ENCODE results near the gene SH3BP4.

The SH3BP4 gene

DNA sequence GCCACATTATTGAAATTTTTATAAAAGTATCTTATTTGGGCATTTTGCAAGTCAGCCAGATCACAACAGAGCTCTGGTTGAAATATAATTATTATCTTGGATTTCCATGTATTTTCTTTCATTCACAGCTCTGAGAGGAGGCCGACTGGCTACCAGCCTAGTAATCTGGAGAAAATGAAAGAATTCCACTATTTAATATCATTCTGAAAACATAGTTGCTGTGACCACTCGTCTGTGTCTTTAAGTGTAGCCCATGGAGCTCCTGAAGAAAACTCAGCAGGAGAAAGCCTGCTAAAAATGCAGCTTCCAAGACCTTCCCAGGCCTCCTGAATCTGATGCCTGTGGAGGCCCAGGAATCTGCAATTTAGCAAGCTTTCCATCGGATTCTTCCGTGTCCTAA is 114.7 kb downstream of the SH3BP4 start:
- no peak for DNase-seq

DNA sequence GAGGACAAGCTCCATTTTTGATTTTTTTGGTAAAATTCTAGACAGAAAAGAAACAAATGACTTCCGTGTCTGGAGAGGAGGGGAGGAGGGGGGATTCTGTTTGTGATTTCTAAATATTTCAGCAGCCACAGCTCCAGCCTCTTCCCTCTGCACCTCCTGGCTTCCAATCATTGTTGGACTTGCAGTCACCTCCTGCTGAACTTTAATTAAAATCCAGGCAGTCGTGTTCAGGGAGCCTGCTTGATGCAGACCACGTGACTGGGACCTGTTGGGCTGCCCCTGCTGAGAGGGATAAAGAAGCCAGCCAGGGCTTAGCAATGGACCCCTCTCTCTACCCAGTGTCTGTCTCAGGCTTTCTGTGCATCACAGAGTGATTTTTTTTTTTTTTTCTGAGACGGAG is 115.1 kb downstream of the SH3BP4 start:
- no peak for DNase-seq

DNA sequence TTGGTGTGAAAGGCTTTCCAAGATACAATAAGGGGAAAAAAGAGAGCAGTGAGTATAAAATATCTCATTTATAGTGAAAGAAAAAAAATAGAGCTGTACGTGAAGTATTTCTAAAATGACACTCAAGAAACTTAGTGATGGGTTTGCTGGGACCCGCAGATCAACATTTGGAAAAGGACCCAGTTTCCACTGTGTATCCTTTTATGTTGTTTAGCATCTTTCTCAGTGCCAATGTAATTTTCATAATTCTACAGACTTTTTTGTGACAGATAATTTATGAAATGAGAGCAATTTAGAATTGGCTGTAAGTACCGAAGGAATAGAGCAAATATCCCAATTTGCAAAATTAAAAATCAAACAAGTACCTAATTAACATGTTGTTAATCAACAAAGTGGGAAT is 116.9 kb downstream of the SH3BP4 start:
- no peak for DNase-seq

DNA sequence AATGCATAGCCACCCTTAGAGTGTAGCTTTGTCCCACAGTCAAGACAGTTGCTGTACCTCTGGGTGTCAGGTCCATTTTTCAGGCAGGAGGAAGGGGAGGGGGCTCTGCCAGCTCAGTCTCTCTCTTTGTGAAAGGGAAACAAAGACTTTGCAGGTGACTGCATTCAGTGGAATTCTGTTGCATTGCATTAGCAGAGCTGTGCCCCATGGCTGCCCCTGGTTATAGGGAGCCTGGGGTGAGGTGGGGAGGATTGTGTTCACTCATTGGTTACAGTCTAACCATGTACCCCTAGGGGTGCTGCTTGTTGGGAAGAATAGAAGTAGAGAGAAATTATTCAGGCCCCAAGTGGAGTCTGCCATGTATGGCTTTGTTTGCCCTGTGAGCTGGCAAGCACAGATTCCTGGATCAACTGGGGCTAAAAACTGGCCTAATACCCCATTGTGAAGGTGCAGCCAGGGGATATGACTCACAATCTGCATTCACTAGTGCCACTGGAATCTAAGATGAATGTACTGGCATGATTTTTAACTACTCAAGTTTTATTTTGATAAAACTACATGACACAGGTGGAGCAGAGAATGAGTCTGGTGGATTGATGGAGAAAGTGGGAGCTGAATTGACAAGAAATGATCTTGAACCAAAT is 118.4 kb downstream of the SH3BP4 start:
- DNase-seq, result no peak

DNA sequence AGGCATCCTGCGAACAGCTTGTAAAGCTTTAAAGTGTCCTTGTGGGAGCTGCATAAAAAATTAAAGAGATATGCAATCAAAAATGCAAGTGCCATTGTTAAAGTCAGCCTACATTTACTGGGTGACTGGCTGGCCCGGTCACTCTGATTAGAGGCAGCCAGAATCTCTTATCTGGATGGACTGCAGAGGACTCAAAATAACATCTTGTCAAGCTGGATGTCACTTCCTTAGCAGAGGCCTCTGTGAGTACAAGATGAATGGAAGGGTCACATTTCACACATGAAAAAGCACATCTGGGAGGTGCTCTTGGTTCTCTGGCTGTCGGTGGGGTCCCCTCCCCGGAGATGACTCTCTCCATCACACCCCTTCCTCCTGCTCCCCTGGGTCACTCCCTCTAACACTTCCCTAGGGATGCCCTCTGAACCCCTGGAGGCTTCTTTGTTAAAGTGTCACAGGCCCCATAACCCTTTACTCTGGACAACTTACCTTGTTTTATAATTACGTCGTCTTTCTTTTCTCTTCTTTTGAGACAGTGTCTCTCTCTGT is 122.1 kb downstream of the SH3BP4 start:
- no peak for DNase-seq

DNA sequence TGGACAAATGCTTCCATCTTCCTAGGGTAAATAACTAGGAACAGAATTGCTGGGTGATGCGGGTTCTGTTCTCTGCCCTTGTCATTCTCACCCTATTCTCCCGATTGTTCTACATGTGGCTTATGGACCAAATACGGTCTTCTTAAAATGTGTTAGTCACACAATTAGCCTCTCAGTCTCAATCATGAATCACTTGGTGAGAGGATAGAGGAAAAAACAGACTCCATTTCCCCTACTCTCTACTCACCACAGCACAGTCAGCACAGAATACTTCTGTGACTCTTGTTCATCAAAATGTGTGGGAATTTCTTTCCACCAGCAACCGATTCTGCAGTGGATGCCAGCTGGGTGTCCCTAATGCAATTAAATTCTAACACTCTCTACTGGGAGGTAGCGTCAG is 125.2 kb downstream of the SH3BP4 start:
- no peak for DNase-seq

DNA sequence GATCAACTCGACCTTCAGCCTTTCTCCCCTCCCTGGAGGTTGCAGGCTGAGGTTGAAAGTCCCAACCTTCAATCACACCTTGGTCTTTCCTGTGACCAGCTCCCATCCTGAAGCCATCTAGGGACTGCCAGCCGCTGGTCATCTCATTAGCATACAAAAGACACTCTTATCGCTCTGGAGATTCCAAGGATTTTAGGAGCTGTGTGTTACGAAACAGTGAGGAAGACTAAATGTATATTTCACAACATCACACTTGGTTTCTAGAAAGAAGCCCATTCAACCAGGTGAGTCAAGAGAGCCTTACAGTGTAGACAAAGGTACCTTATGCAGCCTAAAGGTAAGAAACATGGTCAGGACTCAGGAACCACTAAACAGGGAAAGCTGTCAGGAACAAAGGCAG is 126.4 kb downstream of the SH3BP4 start:
- DNase-seq, result no peak

DNA sequence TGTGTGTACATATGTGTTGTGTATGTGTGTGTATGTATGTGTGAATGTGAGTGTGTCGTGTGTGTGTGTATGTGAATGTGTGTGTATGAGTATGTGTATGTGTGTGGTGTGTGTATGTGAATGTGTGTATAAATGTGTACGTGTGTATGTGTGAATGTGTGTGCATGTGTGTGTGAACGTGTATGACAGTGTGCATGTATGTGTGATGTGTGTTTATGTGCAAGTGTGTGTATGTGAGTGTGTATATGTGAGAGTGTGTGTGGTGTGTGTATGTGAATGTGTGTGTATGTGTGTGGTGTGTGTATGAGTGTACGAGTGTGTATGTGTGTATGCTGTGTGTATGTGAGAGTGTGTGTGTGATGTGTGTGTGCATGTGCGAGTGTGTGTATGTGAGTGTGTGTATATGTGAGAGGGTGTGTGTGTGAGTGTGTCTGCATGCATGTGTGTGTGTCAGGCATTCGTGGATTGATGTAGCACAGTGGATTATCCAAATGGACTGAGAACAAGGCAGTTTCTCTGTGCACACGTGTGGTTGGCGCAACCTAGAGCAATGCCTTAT is 127.2 kb downstream of the SH3BP4 start:
- DNase-seq, result no peak

DNA sequence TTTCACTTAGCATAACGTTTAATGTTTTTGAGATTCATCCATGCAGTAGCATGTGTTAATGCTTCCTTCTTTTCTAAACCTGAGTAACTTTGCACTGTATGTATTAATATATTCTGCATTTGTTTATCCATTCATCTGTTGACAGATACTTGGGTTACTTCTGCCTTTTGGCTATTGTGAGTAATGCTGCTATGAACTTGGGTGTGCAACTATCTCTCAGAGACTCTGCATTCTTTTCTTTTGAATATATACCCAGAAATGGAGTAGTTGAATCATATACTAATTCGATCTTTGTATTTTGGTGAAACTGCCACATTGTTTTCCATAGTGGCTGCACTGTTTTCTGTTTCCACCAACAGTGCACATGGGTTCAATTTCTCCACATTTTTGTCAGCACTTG is 128.3 kb downstream of the SH3BP4 start:
- DNase-seq, result no peak

DNA sequence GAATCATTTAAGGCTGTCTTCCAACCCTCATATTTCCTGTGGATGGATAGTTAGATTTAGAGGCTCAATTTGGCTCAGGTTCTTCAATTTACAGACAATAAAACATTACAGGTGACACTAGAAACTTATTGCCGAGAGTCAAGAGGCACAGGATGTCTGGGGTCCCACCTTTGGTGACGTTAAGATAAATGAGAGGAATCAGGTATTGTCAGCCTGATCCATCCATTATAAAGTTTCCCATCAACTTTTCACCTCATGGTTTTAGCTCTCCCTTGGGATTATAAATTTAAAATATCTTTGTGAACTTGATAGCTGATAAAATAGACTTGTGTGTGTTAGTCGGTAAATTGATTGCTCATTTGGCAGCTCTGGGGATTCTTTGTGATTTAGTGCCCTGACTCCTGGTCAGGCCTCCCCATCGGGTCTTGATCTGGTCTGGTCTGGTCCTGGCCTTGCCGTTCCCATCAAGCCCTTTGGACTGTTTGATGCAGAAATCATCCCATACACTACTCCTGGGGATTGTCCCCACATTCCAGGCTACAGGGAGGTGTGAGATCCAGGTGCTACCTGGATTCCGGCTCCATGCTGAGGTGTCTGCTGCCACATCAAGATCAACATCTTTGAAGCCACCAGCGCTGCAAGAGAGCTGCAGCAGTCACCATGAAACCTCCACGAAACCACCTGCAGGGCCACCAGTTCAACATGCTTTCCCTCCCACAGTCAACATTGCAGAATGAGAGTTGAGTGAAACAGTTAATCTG is 130.9 kb downstream of the SH3BP4 start:
- DNase-seq, result no peak

DNA sequence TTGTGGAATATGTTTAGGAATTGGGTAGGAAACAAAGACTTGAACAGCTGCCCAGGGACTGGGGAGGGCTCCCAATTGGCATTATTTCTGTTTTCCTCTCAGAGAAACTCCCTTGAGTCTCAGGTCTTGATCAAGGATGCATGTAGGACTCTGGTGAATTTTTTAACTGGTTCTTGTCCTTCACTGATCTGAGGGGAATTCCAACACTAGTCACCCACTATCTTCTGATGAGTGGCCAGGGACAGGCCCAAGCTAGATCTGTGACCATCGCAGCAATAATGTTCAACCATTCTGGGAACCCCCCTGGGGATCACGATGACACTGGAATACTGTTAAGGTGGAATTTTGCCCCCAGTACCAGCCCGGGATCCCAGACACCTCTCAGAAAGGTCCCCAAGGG is 132.0 kb downstream of the SH3BP4 start:
- no peak for DNase-seq

DNA sequence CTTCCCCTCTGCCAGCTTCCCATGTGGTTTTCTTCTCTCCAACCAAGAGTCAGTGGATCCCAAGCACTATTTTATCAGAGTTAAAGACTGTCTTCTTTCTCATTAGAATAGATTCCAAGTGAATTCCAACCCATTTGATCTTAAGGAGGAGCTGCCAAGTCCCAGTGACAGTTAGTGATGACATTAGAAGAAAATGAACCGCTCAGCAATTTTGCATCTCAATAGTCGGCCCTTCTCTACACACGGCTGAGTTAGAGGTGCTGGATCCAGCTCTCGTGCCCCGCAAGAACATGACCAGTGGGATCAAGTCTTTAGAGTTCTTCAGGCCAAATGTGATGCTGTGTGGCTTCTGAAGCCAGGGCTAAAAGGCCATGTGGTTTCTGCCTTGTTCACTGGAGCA is 132.6 kb downstream of the SH3BP4 start:
- no peak for DNase-seq

DNA sequence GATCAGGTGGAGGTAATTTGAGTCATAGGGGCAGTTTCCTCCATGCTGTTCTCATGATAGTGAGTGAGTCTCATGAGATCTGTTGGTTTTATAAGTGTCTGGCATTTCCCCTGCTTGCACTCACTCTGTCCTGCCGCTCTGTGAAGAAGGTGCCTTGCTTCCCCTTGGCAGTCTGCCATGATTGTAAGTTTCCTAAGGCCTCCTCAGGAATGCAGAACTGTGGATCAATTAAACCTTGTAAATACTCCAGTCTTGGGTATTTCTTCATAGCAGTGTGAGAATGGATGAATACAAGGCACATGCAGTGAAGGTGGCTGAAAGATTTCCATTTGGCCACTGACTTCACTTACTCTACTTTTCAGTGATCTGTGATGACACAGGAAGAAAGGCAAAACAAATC is 133.7 kb downstream of the SH3BP4 start:
- DNase-seq, result no peak

DNA sequence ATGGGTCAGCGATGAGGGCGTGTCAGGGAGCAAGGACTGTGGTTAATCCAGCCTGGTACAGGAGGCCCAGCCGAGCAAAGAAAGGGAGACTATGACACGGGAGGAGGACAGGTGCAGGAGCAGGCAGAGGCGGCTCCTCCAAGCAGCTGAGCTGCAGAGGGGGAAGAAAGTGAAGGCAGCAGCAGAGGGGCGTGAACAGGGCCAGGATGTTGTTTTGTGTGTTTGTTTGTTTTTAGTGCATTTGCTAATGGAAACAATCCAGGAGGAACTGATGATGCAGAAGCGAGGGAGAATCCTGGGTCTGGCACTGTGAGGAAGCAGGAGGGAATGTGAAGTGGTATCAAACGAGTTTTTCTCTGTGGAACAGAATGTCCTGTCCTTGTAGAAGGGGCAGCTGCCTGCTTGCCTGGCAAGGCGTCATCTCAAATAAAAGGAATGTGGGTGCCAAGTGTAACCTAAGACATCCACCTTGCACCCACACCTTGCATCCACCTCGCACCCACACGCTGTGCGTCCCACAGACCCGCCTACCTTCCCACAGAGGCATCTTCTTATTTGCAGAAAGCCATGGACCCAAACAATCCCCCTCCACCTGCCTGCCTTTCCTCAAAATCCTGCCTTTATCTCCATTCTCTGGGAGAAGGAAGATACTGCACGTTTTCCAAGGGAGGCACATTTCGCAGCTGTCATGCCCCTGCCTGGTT is 134.8 kb downstream of the SH3BP4 start:
- DNase-seq, result no peak

DNA sequence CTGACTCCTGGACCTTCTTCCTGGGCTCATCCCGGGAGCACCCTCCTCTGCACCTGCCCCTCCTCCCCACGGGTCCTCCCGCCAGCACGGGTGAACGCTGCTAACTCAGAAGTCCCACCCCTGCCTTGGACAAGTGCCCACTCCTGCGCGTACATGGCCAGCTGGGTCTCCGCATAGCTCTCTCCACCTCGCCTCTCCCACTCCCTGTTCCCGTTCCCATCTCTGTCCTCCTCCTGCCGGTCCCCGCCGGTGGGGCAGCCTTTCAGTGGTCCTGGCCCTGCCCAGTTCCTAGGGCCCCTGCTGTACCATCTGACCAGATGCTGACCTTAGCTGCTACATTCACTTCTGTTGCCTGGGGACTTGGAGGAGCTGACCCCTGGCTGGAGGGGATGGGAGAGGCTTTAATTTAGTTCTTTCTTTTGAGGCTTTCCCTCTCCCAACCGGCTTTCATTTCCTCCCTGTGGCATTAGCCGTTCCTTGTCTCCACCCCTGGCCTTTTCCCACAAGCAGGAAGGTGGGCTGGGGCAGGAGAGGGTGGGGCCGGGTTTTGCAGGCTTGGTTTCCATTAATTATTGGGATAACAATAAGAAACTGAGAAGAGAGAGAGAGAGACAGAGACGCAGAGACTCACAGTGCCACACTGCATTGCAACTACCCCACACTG is 136.1 kb downstream of the SH3BP4 start:
- DNase-seq, result no peak

DNA sequence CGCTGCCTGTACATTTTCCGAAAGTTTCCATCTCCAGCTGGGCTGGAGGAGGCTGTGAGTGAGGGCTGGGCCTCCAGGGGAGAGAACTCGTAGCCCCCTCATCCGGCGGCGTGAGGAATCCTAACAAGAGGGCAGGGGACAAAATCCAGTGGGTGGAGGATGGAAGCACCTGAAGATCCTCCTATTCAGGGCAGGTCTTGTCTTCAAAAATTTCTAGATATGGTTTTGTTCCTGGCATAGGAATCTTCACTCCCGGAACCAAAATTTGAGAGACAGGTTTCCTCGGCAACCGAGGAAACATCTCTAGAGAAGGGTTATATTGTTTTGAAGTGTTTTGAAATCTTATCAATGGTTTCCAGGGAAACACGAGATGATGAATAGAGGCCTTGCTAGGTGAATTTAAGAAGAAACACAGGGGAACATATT is 136.7 kb downstream of the SH3BP4 start:
- DNase-seq, result no peak

DNA sequence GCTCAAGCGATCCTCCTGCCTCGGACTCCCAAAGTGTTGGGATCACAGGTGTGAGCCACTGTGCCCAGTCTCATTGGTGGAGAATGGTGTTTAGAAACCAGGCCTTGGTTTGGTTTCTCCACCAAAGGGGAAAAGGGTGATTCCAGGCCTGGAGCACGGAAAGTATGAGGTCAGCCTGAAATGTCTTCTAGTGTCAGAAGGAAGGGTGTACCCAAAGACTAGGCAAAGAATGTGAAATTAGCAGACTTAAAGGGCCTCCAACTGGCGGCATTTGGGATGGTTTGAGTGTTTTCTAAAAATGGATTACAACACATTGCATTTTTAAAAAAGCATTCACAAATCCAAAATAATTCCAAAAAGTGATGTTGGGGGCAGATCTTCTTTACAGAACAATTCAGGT is 139.6 kb downstream of the SH3BP4 start:
- DNase-seq, result no peak

DNA sequence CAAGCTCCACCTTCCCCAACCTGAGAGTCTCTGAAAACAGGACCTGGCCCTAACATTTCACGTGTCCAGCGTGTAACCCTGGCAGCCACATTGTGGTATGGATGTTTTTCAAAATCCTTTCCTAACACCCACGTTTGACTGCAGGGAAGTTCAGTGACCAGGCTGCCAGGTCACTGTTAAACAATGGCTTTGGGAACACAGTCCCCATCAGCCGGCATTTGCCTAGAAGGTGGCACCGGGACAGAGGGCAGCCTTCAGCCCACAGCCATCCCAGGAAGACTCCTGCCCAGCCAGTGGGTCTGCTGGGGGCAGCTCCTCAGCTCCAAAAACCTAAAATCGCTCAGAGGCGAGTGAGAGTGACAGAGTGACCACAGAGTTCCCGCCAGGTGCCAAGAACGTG is 140.2 kb downstream of the SH3BP4 start:
- DNase-seq, result no peak

DNA sequence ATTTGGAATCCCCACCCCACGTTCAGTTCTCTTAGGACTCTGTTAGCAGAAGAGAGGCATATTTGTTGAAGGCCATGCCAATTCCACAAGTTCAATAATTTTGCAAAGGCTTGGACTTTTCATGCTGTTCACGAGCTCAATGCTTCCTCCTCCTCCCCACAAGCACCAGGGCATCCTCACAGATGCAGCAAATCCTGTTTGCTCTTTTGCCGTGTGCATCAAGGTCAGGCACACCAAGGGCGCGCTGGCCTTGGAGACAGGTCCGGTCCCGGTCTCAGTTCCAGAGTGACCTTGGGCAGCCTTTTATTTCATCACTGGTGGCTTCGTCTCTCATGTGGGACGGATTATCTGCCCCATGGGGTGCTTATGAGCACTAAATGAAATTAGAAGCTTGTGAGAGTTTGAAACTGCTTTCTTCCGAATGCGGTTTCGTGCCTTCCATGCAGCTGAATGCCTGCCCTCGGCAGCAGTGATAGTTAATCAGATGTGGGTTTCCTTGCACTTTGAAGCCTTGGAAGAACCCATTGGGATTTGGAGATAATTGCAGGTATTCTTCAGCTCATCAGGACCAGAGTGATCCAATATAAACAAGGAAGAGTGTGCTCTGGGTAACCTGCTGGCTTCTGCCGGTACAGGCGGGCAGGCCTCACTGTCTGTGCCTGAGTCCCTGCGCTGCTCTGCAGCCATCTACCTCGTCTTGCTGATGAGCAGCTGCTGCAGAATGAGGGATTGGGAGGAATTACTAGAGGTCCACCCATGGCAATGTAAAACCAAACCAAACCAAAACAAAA is 140.8 kb downstream of the SH3BP4 start:
- no peak for DNase-seq

DNA sequence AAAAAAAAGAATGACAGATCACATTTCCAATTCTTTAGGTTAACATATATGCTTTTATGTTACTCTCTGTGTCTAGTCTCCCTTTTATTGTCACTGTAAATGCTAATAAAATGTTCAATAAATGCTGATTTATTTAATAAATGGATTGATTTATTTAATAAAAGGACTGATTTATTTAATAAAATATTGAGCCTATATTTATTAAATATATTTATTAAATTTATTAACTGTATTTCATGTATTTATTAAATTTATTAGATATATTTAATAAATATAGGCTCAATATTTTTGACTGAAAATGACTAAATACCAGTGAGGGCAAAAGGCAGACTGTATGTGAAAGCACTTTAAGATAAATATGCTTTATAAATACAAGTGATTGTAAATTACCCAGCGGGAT is 142.6 kb downstream of the SH3BP4 start:
- DNase-seq, result no peak

DNA sequence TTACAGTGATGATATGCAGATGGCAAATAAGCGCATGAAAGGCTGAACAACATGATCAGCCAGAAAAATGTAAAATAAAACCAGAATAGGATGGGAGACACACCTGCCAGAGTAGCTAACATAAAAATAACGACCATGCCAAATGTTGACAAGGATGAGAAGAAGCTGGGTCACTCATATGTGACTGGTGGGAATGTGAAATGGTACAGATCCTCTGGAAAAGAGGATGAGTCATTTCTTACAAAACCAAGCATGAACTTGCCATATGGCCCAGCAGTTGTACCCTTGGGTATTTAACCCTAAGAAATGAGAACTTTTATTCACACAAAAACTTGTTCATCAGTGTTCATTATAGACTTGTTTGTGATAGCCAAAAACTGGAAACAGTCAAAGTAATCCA is 143.8 kb downstream of the SH3BP4 start:
- DNase-seq, result no peak

DNA sequence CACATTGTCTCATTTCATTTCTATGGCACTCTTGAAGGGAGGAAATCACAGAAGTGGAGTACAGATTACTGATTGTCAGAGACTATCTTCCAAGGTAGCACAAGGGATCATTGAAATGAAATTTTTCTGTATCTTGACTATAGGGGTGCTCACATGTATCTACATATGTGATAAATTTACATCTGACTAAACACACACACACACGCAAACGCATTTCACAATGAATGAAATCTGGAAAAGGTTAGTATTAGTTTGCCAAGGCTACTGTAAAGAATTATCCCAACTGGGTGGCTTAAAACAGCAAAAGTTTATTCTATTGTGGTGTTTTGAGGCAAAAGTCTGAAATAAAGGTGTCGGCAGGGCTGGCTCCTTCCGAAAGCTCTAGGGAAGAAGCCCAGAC is 144.6 kb downstream of the SH3BP4 start:
- DNase-seq, result no peak

All from activated CD8-positive, alpha-beta memory T cell treated with anti-CD3 and anti-CD28 coated beads, Interleukin-2, amount 50 U/mL, for 4 hours (primary cell).